ENCODE measurements around the gene SOWAHD.
"Not testable (repeated sequence)": the region's sequence is repeated elsewhere in the genome, so short reads cannot be mapped to it uniquely, and the experiment has no call there.

Gene SOWAHD

GRCh38 chrX:119759248-119759766 lies 919 bp downstream of the SOWAHD start:
- DNase-seq, result no peak

GRCh38 chrX:119760026-119760877 lies 1.9 kb downstream of the SOWAHD start:
- DNase-seq, result no peak

- peak; percentile 47 for DNase-seq
Measured at GRCh38 chrX:119762718-119763117, 4.3 kb downstream of the SOWAHD start.

GRCh38 chrX:119763181-119763580 lies 4.8 kb downstream of the SOWAHD start:
- DNase-seq, result peak; percentile 89

GRCh38 chrX:119763836-119764387 lies 5.5 kb downstream of the SOWAHD start:
- no peak for DNase-seq

- DNase-seq, result peak; percentile 10
Measured at GRCh38 chrX:119768436-119768835, 10.0 kb downstream of the SOWAHD start.

GRCh38 chrX:119769388-119769787 lies 11.0 kb downstream of the SOWAHD start:
- not testable (repeated sequence) for DNase-seq

GRCh38 chrX:119775517-119776238 lies 17.3 kb downstream of the SOWAHD start:
- no peak for DNase-seq

- DNase-seq, result no peak
Measured at GRCh38 chrX:119778829-119779228, 20.4 kb downstream of the SOWAHD start.

GRCh38 chrX:119783026-119783425 lies 24.6 kb downstream of the SOWAHD start:
- DNase-seq, result no peak

GRCh38 chrX:119784747-119785446 lies 26.5 kb downstream of the SOWAHD start:
- DNase-seq, result peak; percentile 8

GRCh38 chrX:119790977-119791436 lies 32.6 kb downstream of the SOWAHD start:
- peak; percentile 35 for DNase-seq

- peak; percentile 90 for DNase-seq
Measured at GRCh38 chrX:119791437-119792231, 33.2 kb downstream of the SOWAHD start, which contains the start of gene RPL39. Gene RPL39, minus strand, starts transcription at chrX:119791630. Its CDS starts 54 bp downstream, at chrX:119791576.

GRCh38 chrX:119801253-119802221 lies 43.1 kb downstream of the SOWAHD start:
- no peak for DNase-seq

- DNase-seq, result no peak
Measured at GRCh38 chrX:119802546-119802945, 44.2 kb downstream of the SOWAHD start.

- DNase-seq, result not testable (repeated sequence)
Measured at GRCh38 chrX:119808461-119808860, 50.1 kb downstream of the SOWAHD start.

GRCh38 chrX:119809185-119809666 lies 50.8 kb downstream of the SOWAHD start:
- DNase-seq, result no peak

Measured in fibroblast of skin of right biceps (primary cell).